Activated CD8-positive, alpha-beta T cell treated with anti-CD3 and anti-CD28 coated beads, Interleukin-2, amount 10 ng/mL, durations not matched to agents 7 days and 5 days (primary cell): ENCODE measurements around the gene PTPMT1. TPM values are rescaled to one million over a fixed set of nuclear protein-coding genes. Genes with fewer than 3 reads are reported as not detected.
"Not testable (repeated sequence)": the region's sequence is repeated elsewhere in the genome, so short reads cannot be mapped to it uniquely, and the experiment has no call there.

Experiments
- ATAC-seq: fragments of 150-1000 bp; cut with Tn5 transposase; one replicate; pipeline ENCODE4 v1.10.0; 2021; ENCODE audit warnings: moderate library complexity
- CTCF ChIA-PET: fragments of 350-600 bp; sonication (Branson Sonifier 250); formaldehyde crosslinking; loops from one replicate; lab custom pipeline; 2021; ENCODE audit warnings: antibody characterized with exemption; lab: Charles Lee
- POLR2A ChIA-PET: fragments of 350-600 bp; sonication (Branson Sonifier 250); formaldehyde crosslinking; loops from one replicate; lab custom pipeline; 2021; ENCODE audit warnings: antibody characterized with exemption; lab: Charles Lee
- DNase-seq: peaks from one replicate; pipeline ENCODE4 v3.0.0-alpha.2; 2020
- H3K27ac Mint-ChIP-seq: one replicate; pipeline ENCODE4 v1.8.0; 2021; ENCODE audit warnings: mild to moderate bottlenecking, mixed read lengths
- H3K27me3 Mint-ChIP-seq: one replicate; pipeline ENCODE4 v1.8.0; 2021; ENCODE audit warnings: low read depth, mixed read lengths
- H3K36me3 Mint-ChIP-seq: one replicate; pipeline ENCODE4 v1.8.0; 2021; ENCODE audit warnings: low read depth, mixed read lengths
- H3K4me1 Mint-ChIP-seq: one replicate; pipeline ENCODE4 v1.8.0; 2021; ENCODE audit warnings: low read depth, mixed read lengths
- H3K4me3 Mint-ChIP-seq: one replicate; pipeline ENCODE4 v1.8.0; 2021; ENCODE audit warnings: mild to moderate bottlenecking, mixed read lengths
- H3K9me3 Mint-ChIP-seq: one replicate; pipeline ENCODE4 v1.8.0; 2022; ENCODE audit warnings: mixed read lengths; ENCODE audit not compliant: insufficient read depth
- total RNA-seq, 2 experiments: library from RNA; stranded (reverse); gene quantifications; one replicate each; pipeline ENCODE4 v1.2.3, GENCODE V29; 2021

Gene PTPMT1
- 10 to 100 TPM; 44.5 to 44.7 TPM for total RNA-seq

GRCh38 chr11:47565340-47566148 is at the start of gene PTPMT1:
Gene PTPMT1, plus strand, starts transcription at chr11:47565599. Its CDS starts 24 bp downstream, at chr11:47565623.
- POLR2A ChIA-PET, result interaction anchor here (0.6 to 4.3 kb wide), 10 partner anchors 8 to 764 kb away, joined by 3 to 33 read pairs (median 4); partner anchors contain the start of genes CELF1, KBTBD4 and NDUFS3
- CTCF ChIA-PET, result interaction anchor here (0.7 to 1.9 kb wide), 6 partner anchors 10 to 52 kb away, joined by 3 to 6 read pairs (median 4); partner anchors contain the start of gene CELF1
- DNase-seq (peak; percentile 74), ATAC-seq (peak; percentile 95)
- peak within 1 kb of the TSS; percentile 81 for H3K4me3 Mint-ChIP-seq
- peak within 1 kb of the TSS; percentile 86 for H3K27ac Mint-ChIP-seq
- H3K4me1 Mint-ChIP-seq, result peaks cover 24% of the 10 kb centered on the region
- H3K36me3 Mint-ChIP-seq, result peaks cover 13% of the 10 kb centered on the region
- no peaks in the 10 kb centered on the region for H3K9me3 Mint-ChIP-seq
- H3K27me3 Mint-ChIP-seq, result no peaks in the 10 kb centered on the region

GRCh38 chr11:47516155-47516554 is 49.2 kb upstream of the PTPMT1 start:
- POLR2A ChIA-PET, result no interaction called here
- H3K9me3 Mint-ChIP-seq, result no peaks in the 10 kb centered on the region
- H3K27ac Mint-ChIP-seq, result no peak overlapping the region
- DNase-seq, result no peak
- no peak overlapping the region for H3K4me3 Mint-ChIP-seq
- no peak for ATAC-seq
- H3K36me3 Mint-ChIP-seq, result peaks cover 12% of the 10 kb centered on the region
- no peaks in the 10 kb centered on the region for H3K27me3 Mint-ChIP-seq
- peaks cover 50% of the 10 kb centered on the region for H3K4me1 Mint-ChIP-seq
- CTCF ChIA-PET, result interaction anchor here (1.0 to 2.4 kb wide), 3 partner anchors 9 to 37 kb away, joined by 3 to 7 read pairs (median 3); no protein-coding TSS in a partner anchor

- Mint-ChIP-seq H3K27ac (no peak overlapping the region), H3K4me1 (peaks cover 50% of the 10 kb centered on the region)
Observed at GRCh38 chr11:47516984-47517853, 48.2 kb upstream of the PTPMT1 start.

GRCh38 chr11:47518212-47518964 is 47.0 kb upstream of the PTPMT1 start:
- POLR2A ChIA-PET, result interaction anchor here (0.8 kb wide), 1 partner anchor 9 kb away, joined by 3 read pairs; no protein-coding TSS in a partner anchor
- CTCF ChIA-PET, result interaction anchor here (0.9 to 2.9 kb wide), 6 partner anchors 10 to 64 kb away, joined by 3 to 9 read pairs (median 5); partner anchors contain the start of gene CELF1
- Mint-ChIP-seq H3K4me1 (peaks cover 53% of the 10 kb centered on the region), H3K27ac (peak overlapping the region; percentile 47), H3K36me3 (peaks cover 12% of the 10 kb centered on the region), H3K9me3 (no peaks in the 10 kb centered on the region), H3K27me3 (no peaks in the 10 kb centered on the region), H3K4me3 (no peak overlapping the region)
- no peak for DNase-seq
- no peak for ATAC-seq

More at GRCh38 chr11:47516984-47517853, 48.2 kb upstream of the PTPMT1 start:
- H3K36me3 Mint-ChIP-seq, result peaks cover 12% of the 10 kb centered on the region
- H3K4me3 Mint-ChIP-seq, result no peak overlapping the region
- DNase-seq (no peak), ATAC-seq (no peak)
- ChIA-PET POLR2A (no interaction called here), CTCF (interaction anchor here (1.2 to 2.9 kb wide), 3 partner anchors 10 to 36 kb away, joined by 4 to 9 read pairs (median 7); partner anchors contain the start of gene CELF1)
- no peaks in the 10 kb centered on the region for H3K27me3 Mint-ChIP-seq
- H3K9me3 Mint-ChIP-seq, result no peaks in the 10 kb centered on the region

GRCh38 chr11:47523490-47524225 is 41.7 kb upstream of the PTPMT1 start:
- Mint-ChIP-seq H3K36me3 (peaks cover 12% of the 10 kb centered on the region), H3K4me3 (peak overlapping the region; percentile 26), H3K27me3 (no peaks in the 10 kb centered on the region), H3K4me1 (peaks cover 50% of the 10 kb centered on the region), H3K27ac (peak overlapping the region; percentile 81), H3K9me3 (no peaks in the 10 kb centered on the region)
- DNase-seq (peak; percentile 33), ATAC-seq (peak; percentile 65)
- POLR2A ChIA-PET, result interaction anchor here (0.9 to 1.4 kb wide), 2 partner anchors 15 to 28 kb away, joined by 3 to 8 read pairs; no protein-coding TSS in a partner anchor
- CTCF ChIA-PET, result interaction anchor here (1.0 to 1.7 kb wide), 4 partner anchors 12 to 41 kb away, joined by 3 to 7 read pairs (median 4); partner anchors contain the start of gene CELF1

- Mint-ChIP-seq H3K9me3 (no peaks in the 10 kb centered on the region), H3K4me1 (peaks cover 45% of the 10 kb centered on the region), H3K27me3 (no peaks in the 10 kb centered on the region), H3K4me3 (no peak overlapping the region), H3K27ac (peak overlapping the region; percentile 37), H3K36me3 (peaks cover 12% of the 10 kb centered on the region)
- ChIA-PET POLR2A (interaction anchor here (0.6 to 1.4 kb wide), 2 partner anchors 27 to 79 kb away, joined by 3 to 8 read pairs; no protein-coding TSS in a partner anchor), CTCF (interaction anchor here (1.0 to 1.2 kb wide), 4 partner anchors 10 to 22 kb away, joined by 3 to 7 read pairs (median 4); no protein-coding TSS in a partner anchor)
- ATAC-seq (peak; percentile 62), DNase-seq (no peak)
Observed at GRCh38 chr11:47524291-47524874, 41.0 kb upstream of the PTPMT1 start.

DNA sequence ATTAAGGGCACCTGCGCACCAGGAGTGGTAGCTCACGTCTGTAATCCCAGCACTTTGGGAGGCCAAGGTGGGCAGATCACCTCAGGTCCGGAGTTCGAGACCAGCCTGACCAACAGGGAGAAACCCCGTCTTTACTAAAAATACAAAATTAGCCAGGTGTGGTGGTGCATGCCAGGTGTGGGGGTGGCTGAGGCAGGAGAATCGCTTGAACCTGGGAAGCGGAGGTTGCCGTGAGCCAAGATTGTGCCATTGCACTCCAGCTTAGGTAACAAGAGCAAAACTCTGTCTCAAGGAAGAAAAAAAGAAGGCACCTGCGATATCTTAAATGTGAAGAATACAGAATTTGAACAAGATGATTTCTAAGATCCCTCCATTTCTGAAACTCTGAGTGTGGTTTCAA is 39.4 kb upstream of the PTPMT1 start:
- Mint-ChIP-seq H3K27ac (peak overlapping the region; percentile 60), H3K36me3 (peaks cover 10% of the 10 kb centered on the region), H3K4me1 (peaks cover 46% of the 10 kb centered on the region)
- POLR2A ChIA-PET, result interaction anchor here (1.0 kb wide), 1 partner anchor 8 kb away, joined by 3 read pairs; no protein-coding TSS in a partner anchor
- H3K9me3 Mint-ChIP-seq, H3K4me3 Mint-ChIP-seq, ATAC-seq, DNase-seq, CTCF ChIA-PET, H3K27me3 Mint-ChIP-seq: not testable (repeated sequence)

- DNase-seq (no peak), ATAC-seq (no peak)
- peaks cover 10% of the 10 kb centered on the region for H3K36me3 Mint-ChIP-seq
- ChIA-PET POLR2A (interaction anchor here (0.6 kb wide), 1 partner anchor 53 kb away, joined by 3 read pairs; no protein-coding TSS in a partner anchor), CTCF (no interaction called here)
- H3K4me3 Mint-ChIP-seq, result no peak overlapping the region
- no peaks in the 10 kb centered on the region for H3K27me3 Mint-ChIP-seq
- H3K9me3 Mint-ChIP-seq, result no peaks in the 10 kb centered on the region
- H3K27ac Mint-ChIP-seq, result no peak overlapping the region
- H3K4me1 Mint-ChIP-seq, result peaks cover 42% of the 10 kb centered on the region
Observed at GRCh38 chr11:47527186-47527585, 38.2 kb upstream of the PTPMT1 start.

DNA sequence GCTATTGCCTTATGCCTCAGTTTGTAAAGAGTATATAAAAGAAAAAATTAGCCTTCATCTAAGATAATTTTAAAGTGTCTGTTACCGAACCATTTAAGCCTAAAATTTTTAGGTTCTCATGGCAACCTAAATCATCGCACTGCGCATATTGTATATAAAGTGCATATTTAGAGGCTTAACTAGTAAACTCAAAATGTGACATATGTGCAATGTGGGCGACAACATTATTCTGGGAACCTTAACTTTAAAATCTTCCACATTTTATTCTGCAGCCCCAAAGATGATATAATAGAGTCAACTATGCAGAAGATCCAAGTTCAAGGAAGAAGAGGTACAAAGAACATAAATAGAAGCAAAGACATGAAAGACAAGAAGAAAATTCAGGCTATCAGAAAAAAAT is 35.4 kb upstream of the PTPMT1 start:
- Mint-ChIP-seq H3K4me1 (peaks cover 20% of the 10 kb centered on the region), H3K4me3 (no peak overlapping the region), H3K27me3 (no peaks in the 10 kb centered on the region), H3K9me3 (no peaks in the 10 kb centered on the region), H3K27ac (no peak overlapping the region), H3K36me3 (peaks cover 12% of the 10 kb centered on the region)
- ChIA-PET CTCF (interaction anchor here (1.5 kb wide), 1 partner anchor 14 kb away, joined by 3 read pairs; no protein-coding TSS in a partner anchor), POLR2A (no interaction called here)
- ATAC-seq (no peak), DNase-seq (no peak)

GRCh38 chr11:47530721-47531120 is 34.7 kb upstream of the PTPMT1 start:
- H3K36me3 Mint-ChIP-seq, POLR2A ChIA-PET, H3K27me3 Mint-ChIP-seq, ATAC-seq, H3K4me3 Mint-ChIP-seq, H3K9me3 Mint-ChIP-seq, H3K27ac Mint-ChIP-seq, DNase-seq: not testable (repeated sequence)
- CTCF ChIA-PET, result interaction anchor here (1.0 to 1.5 kb wide), 2 partner anchors 15 to 20 kb away, joined by 3 to 4 read pairs; no protein-coding TSS in a partner anchor
- H3K4me1 Mint-ChIP-seq, result peaks cover 14% of the 10 kb centered on the region
